Anterior cingulate cortex (tissue), 58 donors: Measurements from ENCODE around the gene CYP3A5.
"Not testable (repeated sequence)": the region's sequence is repeated elsewhere in the genome, so short reads cannot be mapped to it uniquely, and the experiment has no call there.

Experiments
- DNase-seq, 58 donors: peaks; one replicate each; lab custom pipeline; 2025; lab: John Stamatoyannopoulos, UW

Gene CYP3A5

GRCh38 chr7:99644431-99644830, 35.4 kb downstream of the CYP3A5 start:
- no peak for DNase-seq

DNA sequence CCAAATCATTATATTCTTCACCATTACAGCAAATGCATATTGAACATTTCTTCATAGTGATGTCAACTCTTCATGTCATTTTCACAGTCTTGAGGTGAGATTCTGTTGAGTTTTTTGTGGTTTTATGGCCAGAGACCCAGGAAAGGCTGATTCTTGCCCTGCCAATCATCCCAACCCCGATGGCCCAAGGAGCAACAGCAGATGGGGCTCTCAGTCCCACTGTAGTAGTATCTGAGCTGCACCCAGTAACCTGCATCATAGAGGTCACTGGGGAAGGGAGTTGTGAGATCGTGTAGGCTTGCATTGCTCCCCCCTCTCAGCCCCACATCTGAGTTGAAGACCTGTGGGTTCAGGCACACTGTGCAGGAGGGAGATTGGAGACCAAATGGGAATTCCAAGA, 36.3 kb downstream of the CYP3A5 start:
- DNase-seq, result no peak

GRCh38 chr7:99642027-99642426, 37.8 kb downstream of the CYP3A5 start:
- no peak for DNase-seq

DNA sequence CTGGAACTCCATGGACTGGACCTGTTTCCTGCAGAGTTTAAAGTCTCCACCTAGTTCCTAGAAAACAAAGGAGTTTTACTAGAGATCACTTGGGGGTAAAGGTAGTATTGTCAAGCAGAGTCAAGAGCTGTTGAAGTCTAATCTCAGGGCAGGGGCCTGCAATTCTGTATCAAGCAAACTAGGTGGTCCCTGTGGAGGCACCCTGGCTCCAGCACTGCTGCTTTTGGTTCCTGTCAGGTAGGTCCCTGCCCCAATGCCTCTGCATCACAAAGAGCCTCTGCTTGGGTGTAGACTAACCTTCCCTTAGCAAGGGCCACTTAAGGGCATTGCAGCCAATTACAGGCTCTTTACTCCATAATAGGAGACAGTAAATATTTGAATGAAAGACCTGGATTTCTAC, 40.5 kb downstream of the CYP3A5 start:
- no peak for DNase-seq

- no peak for DNase-seq
These were observed 41.1 kb downstream of the CYP3A5 start for GRCh38 chr7:99638731-99639130.

DNA sequence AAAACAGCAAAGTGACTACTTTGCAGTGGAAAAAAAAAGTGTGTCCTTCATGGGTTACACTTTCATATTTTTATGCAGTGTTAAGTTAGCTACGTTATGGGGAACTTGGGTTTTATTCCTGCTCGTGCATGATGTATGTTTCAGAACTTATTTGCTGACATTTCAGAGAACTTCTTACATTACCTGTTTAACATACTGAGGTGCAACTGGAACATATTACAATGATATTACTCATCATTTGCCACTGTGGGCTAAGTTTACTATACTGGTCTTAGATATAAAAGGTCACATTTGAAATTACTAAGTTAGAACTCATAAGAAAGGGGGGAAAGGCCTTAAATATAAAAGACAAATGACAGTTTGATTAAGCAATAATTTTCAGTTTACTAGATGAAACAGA, 42.4 kb downstream of the CYP3A5 start:
- DNase-seq, result not testable (repeated sequence)

- peak in 16 of 58 donors; percentile 1 to 41 (median 10) for DNase-seq
These were observed 48.3 kb downstream of the CYP3A5 start for GRCh38 chr7:99631295-99632109.

GRCh38 chr7:99629643-99630042, 50.2 kb downstream of the CYP3A5 start:
- DNase-seq, result no peak

GRCh38 chr7:99628471-99629465, 51.0 kb downstream of the CYP3A5 start:
- peak in 2 of 58 donors; percentile 1 to 6 for DNase-seq

DNA sequence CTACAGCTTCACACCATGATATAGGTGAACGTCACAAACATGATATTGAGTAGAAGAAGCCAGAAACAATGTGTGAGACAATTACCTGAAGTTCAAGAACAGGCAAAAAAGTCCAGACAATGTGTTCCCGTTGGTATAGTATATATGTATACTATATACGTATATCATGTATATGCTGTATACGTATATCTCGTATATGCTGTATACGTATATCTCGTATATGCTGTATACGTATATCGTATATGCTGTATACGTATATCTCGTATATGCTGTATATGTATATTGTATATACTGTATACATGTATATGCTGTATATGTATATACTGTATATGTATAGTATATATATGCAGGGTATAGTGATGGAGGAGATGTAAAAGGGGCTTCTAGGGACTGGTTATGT, 52.3 kb downstream of the CYP3A5 start:
- no peak for DNase-seq

- no peak for DNase-seq
These were observed 53.1 kb downstream of the CYP3A5 start for GRCh38 chr7:99626661-99627060.

DNA sequence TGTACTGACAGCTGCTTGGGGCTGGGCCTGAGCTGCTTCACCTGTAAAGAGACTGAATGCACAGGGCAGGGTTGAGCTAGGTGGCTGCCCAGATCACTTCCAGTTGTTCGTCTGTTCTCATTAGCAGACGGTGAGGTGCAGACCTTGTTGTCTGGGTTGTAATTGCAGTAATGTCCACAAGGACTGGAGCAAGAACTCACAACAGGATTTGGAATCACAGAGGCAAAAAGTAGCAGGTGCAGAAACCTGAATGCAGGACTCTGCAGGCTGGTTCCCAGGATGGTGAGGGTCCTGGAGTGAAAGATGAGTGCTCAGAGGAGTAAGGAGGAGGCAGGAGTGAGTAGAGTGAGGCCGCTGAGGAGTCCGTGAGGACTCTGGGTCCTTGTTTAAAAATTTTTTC, 53.8 kb downstream of the CYP3A5 start:
- DNase-seq, result no peak

DNA sequence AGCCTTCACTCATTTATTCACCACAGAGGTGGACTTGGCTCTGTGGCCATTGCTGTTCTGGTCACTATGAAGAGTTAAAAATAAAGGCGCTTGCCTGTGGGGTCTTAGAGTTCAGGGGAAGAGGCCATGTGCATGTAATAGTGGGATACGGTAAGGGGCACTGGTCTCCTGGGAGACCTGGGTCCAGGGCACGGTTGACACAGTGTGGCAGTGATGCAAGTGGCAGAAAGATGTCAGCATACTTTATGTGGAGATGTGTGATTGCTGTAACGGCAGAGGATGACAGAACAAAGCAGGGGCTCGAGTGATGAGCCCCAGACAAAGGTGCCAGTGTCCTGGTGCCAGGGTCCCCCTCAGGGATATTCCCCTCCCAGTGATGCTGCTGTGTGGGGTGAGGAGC, 54.5 kb downstream of the CYP3A5 start:
- no peak for DNase-seq

DNA sequence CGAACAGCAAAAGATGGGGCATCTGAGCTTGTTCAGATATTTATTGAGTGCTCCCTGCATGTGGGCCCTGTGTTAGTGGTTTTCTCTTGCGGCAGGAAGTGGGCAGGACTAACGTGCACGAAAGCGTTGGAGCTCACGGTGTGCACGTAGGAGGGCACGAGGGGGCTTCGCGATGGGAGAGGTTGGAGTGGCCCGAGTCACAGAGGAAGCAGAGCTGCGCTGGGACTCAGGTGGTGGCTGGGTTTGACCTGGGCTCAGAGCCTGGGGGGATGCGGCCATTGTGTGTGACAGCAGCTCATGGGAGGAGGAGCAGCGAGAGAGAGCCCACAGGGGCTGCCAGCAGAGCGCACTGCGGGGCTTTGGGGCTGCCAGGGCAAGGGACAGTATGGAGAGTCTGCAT, 55.3 kb downstream of the CYP3A5 start:
- DNase-seq, result no peak

DNA sequence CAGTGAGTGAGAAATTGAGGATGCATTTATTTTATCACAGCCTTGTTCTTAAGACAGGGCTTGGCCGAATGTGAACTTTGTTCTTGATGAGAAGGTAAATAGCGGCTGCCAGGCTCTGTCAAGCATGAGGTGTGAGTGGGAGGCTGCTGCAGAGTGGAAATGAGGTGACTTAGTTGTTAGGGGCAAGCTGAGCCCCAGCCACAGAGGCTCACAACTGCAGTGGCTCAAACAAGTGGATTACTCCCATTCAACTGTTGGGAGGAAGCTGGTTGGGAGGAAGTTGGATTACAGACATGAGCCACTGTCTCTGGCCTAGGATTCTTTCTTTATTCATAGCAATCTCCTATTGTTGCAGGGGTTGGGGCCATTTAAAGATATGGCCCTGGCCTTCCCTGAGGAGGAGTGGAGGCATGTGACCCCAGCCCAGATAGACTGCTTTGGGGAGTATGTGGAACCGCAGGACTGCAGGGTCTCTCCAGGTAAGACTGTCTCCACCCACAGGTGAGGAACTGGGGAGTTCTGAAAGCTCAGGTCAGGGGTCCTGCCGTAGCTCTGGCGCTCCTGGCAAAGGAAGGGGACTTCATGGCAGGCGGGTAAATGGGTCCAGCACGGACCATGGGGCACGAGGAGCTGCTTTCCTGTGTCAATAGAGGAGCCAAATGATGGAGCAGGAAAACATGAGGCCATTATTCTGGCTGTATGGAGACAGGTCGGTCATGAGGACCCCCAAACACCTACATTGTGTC, 55.9 kb downstream of the CYP3A5 start:
- no peak for DNase-seq

- DNase-seq, result no peak
These were observed 56.6 kb downstream of the CYP3A5 start for GRCh38 chr7:99623091-99623693.

- no peak for DNase-seq
These were observed 57.2 kb downstream of the CYP3A5 start for GRCh38 chr7:99622596-99622995.

GRCh38 chr7:99621271-99621670, 58.5 kb downstream of the CYP3A5 start:
- DNase-seq, result no peak

DNA sequence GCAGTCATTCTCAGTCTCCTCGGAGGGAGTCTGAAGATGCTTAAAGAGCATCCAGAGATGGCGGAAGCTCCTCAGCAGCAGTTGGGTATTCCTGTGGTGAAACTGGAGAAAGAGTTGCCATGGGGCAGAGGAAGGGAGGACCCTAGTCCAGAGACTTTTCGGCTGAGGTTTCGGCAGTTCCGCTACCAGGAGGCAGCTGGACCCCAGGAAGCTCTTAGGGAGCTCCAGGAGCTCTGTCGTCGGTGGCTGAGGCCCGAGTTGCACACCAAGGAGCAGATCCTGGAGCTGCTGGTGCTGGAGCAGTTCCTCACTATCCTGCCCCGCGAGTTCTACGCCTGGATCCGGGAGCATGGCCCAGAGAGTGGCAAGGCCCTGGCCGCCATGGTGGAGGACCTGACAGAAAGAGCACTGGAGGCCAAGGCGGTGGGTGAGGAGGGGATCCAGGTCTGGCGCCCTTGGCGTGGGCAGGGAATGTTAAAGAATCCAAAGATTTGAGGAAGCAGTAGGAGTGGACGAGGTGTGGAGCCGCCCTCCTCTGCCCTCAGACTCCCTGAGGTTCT, 60.1 kb downstream of the CYP3A5 start:
- DNase-seq, result no peak

DNA sequence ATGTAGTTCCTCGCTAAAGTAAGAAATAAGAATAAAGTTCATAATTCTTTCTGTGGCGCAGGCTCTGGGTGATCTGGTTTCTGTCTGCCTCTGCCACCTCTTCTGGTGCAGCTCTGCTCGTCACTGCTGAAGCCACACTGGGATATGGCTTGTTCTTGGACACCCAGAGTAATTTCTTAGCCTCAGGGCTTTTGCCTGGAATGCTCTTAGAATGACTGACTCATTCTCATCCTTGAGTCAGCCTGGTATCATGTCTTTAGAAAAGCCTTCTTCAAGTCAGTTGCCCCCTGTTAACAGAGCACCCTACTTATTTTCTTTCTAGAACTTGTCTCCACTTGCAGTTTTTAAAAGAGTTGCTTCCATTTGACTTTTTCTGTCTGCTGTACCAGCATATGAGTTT, 61.1 kb downstream of the CYP3A5 start:
- DNase-seq, result no peak
